ENCODE results near the gene DMAC1. TPM values are rescaled to one million over a fixed set of nuclear protein-coding genes. Genes with fewer than 3 reads are reported as not detected.

Gene DMAC1
- 61.1 and 62.3 TPM in 2 replicates for total RNA-seq
- long read RNA-seq, transcript DMAC1-201 (2 exons, 2,755 nt), result major isoform, 24 of 32 reads
- long read RNA-seq, partial matches to known transcripts, result 2 of 32 reads
- long read RNA-seq, other reads (novel, unspliced or antisense), result 6 of 32 reads

- Mint-ChIP-seq H3K4me3 (peak within 1 kb of the TSS; percentile 97), H3K9me3 (no peaks in the 10 kb centered on the region), H3K36me3 (ENCODE audit: low read depth) (peaks cover 2% of the 10 kb centered on the region), H3K4me1 (peaks cover 21% of the 10 kb centered on the region), H3K27me3 (ENCODE audit: low read depth) (no peaks in the 10 kb centered on the region), H3K27ac (ENCODE audit: unreplicated experiment) (peak within 1 kb of the TSS; percentile 91)
- DNase-seq (ENCODE audit: low read depth, low spot score), result peak; percentile 65
- TF ChIP-seq CTCF (conservative IDR thresholded peaks at IDR 0.05), result no peak
Measured at GRCh38 chr9:7799234-7799943, at the start of gene DMAC1. Gene DMAC1, minus strand, starts transcription at chr9:7799778. Its CDS starts 44 bp downstream, at chr9:7799734.

- H3K9me3 Mint-ChIP-seq, result peaks cover 12% of the 10 kb centered on the region
- H3K27ac Mint-ChIP-seq (ENCODE audit: unreplicated experiment), result no peak overlapping the region
- no peak for DNase-seq (ENCODE audit: low read depth, low spot score)
- H3K27me3 Mint-ChIP-seq (ENCODE audit: low read depth), result no peaks in the 10 kb centered on the region
- no peak for TF ChIP-seq CTCF (conservative IDR thresholded peaks at IDR 0.05)
- H3K4me1 Mint-ChIP-seq, result no peaks in the 10 kb centered on the region
- no peaks in the 10 kb centered on the region for H3K36me3 Mint-ChIP-seq (ENCODE audit: low read depth)
- no peak overlapping the region for H3K4me3 Mint-ChIP-seq
Measured at GRCh38 chr9:7849362-7849761, 49.8 kb upstream of the DMAC1 start.

GRCh38 chr9:7848498-7848897, 48.9 kb upstream of the DMAC1 start:
- Mint-ChIP-seq H3K9me3 (peaks cover 9% of the 10 kb centered on the region), H3K4me1 (no peaks in the 10 kb centered on the region), H3K27me3 (ENCODE audit: low read depth) (no peaks in the 10 kb centered on the region), H3K4me3 (no peak overlapping the region), H3K27ac (ENCODE audit: unreplicated experiment) (no peak overlapping the region), H3K36me3 (ENCODE audit: low read depth) (no peaks in the 10 kb centered on the region)
- DNase-seq (ENCODE audit: low read depth, low spot score), result no peak
- no peak for TF ChIP-seq CTCF (conservative IDR thresholded peaks at IDR 0.05)

- no peak for DNase-seq (ENCODE audit: low read depth, low spot score)
- Mint-ChIP-seq H3K27ac (ENCODE audit: unreplicated experiment) (no peak overlapping the region), H3K9me3 (peaks cover 7% of the 10 kb centered on the region), H3K36me3 (ENCODE audit: low read depth) (no peaks in the 10 kb centered on the region), H3K4me3 (no peak overlapping the region), H3K4me1 (no peaks in the 10 kb centered on the region), H3K27me3 (ENCODE audit: low read depth) (no peaks in the 10 kb centered on the region)
- peak; percentile 61 for TF ChIP-seq CTCF (conservative IDR thresholded peaks at IDR 0.05)
Measured at GRCh38 chr9:7844242-7844641, 44.7 kb upstream of the DMAC1 start.

- TF ChIP-seq CTCF (conservative IDR thresholded peaks at IDR 0.05), result no peak
- DNase-seq (ENCODE audit: low read depth, low spot score), result no peak
- Mint-ChIP-seq H3K36me3 (ENCODE audit: low read depth) (no peaks in the 10 kb centered on the region), H3K4me3 (no peak overlapping the region), H3K9me3 (peaks cover 8% of the 10 kb centered on the region), H3K27ac (ENCODE audit: unreplicated experiment) (no peak overlapping the region), H3K4me1 (no peaks in the 10 kb centered on the region), H3K27me3 (ENCODE audit: low read depth) (no peaks in the 10 kb centered on the region)
Measured at GRCh38 chr9:7841831-7842230, 42.3 kb upstream of the DMAC1 start.

All from neural crest cell (in vitro differentiated cells).